GM21526 (cell line): ENCODE data around the gene BATF2.
"Not testable (repeated sequence)": the region's sequence is repeated elsewhere in the genome, so short reads cannot be mapped to it uniquely, and the experiment has no call there.

Experiments used
- ATAC-seq: cut with Tn5 transposase; IDR thresholded peaks from one replicate; pipeline ENCODE4 v1.9.1; 2021; ENCODE audit warnings: moderate library complexity; ENCODE audit not compliant: unreplicated experiment, low FRiP score

Gene BATF2

GRCh38 chr11:65013888-65014725 is 17.3 kb upstream of the BATF2 start, which contains the start of gene ARL2:
Gene ARL2, plus strand, starts transcription at chr11:65014160. Its CDS starts 48 bp downstream, at chr11:65014208.
- peak; percentile 50 for ATAC-seq

GRCh38 chr11:65013130-65013887 is 16.5 kb upstream of the BATF2 start:
- peak; percentile 55 for ATAC-seq

DNA sequence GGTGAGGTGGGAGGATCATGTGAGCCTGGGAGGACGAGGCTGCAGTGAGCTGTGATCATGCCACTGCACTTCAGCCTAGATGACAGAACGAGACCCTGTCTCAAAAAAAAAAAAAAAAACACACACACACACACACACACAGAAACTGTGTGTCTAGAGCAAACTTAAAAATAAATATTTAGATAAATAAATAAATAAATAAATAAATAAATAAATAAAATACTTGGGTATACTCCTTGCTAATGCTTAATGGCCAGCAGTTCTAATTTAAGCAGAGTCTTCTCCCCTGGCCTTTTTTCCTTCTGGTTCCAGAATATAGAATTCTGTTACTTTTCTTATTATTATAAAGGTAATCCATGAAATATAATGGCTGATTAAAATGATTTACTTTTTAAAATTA is 12.1 kb upstream of the BATF2 start:
- ATAC-seq = no peak

GRCh38 chr11:65008016-65008415 is 11.2 kb upstream of the BATF2 start:
- ATAC-seq = no peak

DNA sequence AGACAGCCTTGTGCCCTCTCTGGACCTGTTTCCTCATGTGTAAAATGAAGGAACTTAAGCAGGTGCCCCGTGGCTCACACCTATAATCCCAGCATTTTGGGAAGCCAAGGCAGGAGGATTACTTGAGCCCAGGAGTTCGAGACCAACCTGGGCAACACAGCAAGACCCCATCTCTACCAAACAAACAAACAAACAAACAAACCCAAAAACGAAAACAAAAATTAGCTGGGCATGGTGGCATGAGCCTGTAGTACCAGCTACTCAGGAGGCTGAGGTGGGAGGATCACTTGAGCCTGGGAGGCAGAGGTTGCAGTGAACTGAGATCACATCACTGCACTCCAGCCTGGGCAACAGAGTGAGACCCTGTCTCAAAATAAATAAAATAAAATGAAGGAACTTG is 7.2 kb upstream of the BATF2 start:
- ATAC-seq = not testable (repeated sequence)

DNA sequence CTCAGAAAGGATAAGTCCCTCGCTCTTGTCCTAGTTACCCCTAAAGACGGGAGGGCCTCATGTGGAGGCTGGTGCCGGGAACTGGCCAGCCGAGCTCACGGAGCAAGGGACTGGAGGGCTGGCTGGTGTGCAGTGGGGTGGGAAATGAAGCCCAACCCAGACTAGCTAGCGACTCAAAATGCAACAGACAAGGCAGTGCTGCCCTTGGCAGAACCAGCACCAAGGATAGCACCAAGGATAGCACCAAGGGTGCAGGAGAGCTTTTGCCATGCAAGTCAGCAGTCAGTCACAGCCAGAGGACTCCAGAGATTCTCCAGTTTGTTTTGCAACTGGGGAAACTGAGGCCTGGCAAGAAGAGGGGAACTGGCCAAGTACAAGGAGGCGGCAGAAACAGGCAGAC is 6.5 kb upstream of the BATF2 start:
- no peak for ATAC-seq

DNA sequence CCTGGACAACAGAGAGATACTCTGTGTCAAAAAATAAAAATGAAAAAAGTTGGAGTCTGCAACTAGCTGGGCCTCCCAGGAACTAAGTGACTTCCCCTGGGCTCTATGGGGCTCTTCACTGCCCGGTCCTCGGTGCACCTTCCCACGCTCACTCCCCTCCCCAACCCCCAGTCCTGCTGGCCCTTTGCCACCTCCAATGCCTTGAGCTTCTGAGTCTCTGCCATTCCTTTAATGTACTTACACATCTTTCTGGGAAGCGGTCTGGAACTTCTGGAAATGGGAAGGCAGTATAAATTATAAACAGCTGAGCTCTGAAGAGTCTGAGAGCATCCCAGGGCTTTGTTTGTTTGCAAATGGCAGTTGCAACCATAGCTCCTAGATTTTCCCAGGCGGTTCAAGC is 5.9 kb upstream of the BATF2 start:
- no peak for ATAC-seq

GRCh38 chr11:64999478-64999877 is 2.7 kb upstream of the BATF2 start:
- ATAC-seq = no peak

GRCh38 chr11:64998690-64999431 is 2.1 kb upstream of the BATF2 start:
- no peak for ATAC-seq

- no peak for ATAC-seq
Measured at GRCh38 chr11:64998141-64998540, 1.4 kb upstream of the BATF2 start.

DNA sequence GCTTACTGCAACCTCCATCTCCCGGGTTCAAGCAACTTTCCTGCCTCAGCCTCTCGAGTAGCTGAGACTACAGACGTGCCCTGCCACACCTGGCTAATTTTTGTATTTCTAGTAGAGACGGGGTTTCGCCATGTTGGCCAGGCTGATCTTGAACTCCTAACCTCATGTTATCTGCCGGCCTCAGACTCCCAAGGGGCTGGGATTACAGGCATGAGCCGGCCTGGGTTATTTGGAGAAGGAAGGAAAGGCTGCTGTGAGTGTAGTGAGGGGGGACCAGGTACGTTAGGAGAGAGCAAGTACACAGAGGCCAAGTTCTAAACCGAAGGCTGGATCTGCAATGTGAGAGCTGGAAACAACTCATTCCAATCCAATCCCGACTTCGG is 453 bp downstream of the BATF2 start:
- no peak for ATAC-seq

GRCh38 chr11:64994318-64994717 is 2.5 kb downstream of the BATF2 start:
- ATAC-seq = no peak

GRCh38 chr11:64990222-64990923 is 6.4 kb downstream of the BATF2 start:
- ATAC-seq = no peak

GRCh38 chr11:64989416-64989815 is 7.4 kb downstream of the BATF2 start:
- ATAC-seq = no peak

DNA sequence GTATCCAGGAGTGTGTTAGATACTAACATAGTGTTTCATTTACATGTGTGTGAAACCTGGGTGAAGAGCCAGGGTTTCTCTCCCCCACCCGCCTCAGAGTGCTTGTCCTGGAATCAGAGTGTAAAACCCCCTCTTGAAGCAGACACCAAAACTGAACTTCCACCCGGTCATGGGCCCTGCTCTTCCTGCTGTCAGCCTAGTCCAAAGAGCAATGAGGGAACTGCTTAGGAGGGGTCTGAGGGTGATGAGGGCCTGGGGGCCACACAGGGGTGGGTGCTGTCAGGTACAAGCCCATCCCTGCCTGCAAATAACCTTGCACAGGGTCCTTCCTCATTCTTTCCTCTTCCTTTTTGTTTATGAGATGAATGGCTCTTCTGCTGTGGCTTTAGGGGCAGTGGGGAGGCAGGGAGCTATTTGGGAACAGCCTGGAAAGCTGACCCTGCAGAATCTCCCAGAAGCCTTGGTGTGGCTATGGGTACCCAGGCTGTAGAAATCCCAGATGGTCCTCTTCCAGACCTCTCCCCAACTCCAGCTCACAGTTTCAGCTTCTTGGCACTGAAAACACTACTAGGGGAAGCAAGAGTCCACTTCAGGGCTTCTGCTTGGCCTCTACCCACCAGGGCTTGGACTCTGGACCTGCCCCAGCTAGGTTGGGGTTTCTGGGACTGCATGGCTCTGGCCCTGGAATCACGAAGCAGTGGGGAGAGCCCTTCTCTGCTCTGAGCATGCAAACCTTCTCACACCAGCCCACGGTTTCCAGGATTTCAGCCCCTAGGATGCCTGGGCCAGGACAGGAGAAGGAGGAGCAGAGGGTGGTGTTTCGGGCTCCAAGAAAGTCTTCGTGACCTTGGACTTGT is 8.5 kb downstream of the BATF2 start:
- no peak for ATAC-seq

- ATAC-seq = not testable (repeated sequence)
Measured at GRCh38 chr11:64983339-64983738, 13.4 kb downstream of the BATF2 start.

- ATAC-seq = no peak
Measured at GRCh38 chr11:64976651-64977050, 20.1 kb downstream of the BATF2 start.

DNA sequence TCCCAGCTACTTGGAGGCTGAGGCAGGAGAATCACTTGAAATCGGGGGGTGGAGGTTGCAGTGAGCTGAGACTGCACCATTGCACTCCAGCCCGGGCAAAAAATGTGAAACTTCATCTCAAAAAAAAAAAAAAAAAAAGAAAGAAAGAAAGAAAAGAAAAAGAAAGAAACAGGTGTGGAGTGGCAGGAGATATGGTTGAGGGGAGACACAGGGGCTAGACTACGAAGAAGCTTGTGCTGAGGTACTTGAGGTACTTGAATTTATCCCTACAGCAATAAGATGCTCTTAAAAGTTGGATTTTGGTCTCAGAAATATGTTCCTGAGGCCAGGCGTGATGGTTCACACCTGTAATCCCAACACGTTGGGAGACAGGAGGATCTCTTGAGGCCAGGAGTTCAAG is 22.6 kb downstream of the BATF2 start:
- no peak for ATAC-seq

- no peak for ATAC-seq
Measured at GRCh38 chr11:64971421-64972233, 25.1 kb downstream of the BATF2 start, which contains the start of gene MAJIN. Gene MAJIN, minus strand, starts transcription at chr11:64972108. Its CDS starts 12,703 bp downstream, at chr11:64959405.
